Endothelial cell of umbilical vein (primary cell): ENCODE results near the gene VPS35L. TPM values are rescaled to one million over a fixed set of nuclear protein-coding genes. Genes with fewer than 3 reads are reported as not detected.

Source experiments
- BruUV-seq: library from RNA; stranded (reverse); fragments of 400-500 nt; replicated peaks from 2 replicates; lab custom pipeline; 2021; lab: Mats Ljungman, UMichigan
- CTCF ChIA-PET: fragments of 300-600, 350-600 bp; sonication (Branson Sonifier 250); formaldehyde crosslinking; loops from one replicate; lab custom pipeline; 2021; ENCODE audit warnings: antibody characterized with exemption, inconsistent platforms; lab: Charles Lee
- POLR2A ChIA-PET: fragments of 300-600, 350-600 bp; sonication (Branson Sonifier 250); formaldehyde crosslinking; loops from one replicate; lab custom pipeline; 2021; ENCODE audit warnings: antibody characterized with exemption, inconsistent platforms; lab: Charles Lee
- DNase-seq: peaks from one replicate; pipeline ENCODE4 v3.0.0-alpha.2; 2011; ENCODE audit warnings: low read depth, low spot score
- FAIRE-seq: peaks from 2 replicates; lab custom pipeline; 2011; peaks lifted over from hg19 to GRCh38; lab: Jason Lieb, UNC
- H2AFZ ChIP-seq: 2 replicates; pipeline ENCODE4 v1.6.0; 2012; ENCODE audit warnings: low read depth, low read length, control low read depth, inconsistent platforms
- H3K27ac ChIP-seq: 2 replicates; pipeline ENCODE4 v1.5.1; 2011; ENCODE audit warnings: low read depth, mild to moderate bottlenecking, control low read depth, low read length, moderate library complexity; ENCODE audit not compliant: insufficient read depth
- H3K27me3 ChIP-seq, 2 experiments: 2 replicates each; pipeline versions ENCODE4 v1.6.0 to v1.6.1; 2011; ENCODE audit warnings: low read length in 2 of 2, mixed read lengths in 1 of 2; ENCODE audit not compliant: control insufficient read depth in 2 of 2, insufficient read depth in 2 of 2
- H3K36me3 ChIP-seq, 2 experiments: 2 replicates in 1 of 2; 3 replicates in 1 of 2; pipeline ENCODE4 v1.5.1; 2011; ENCODE audit warnings: low read length in 2 of 2, mild to moderate bottlenecking in 1 of 2, moderate library complexity in 1 of 2; ENCODE audit not compliant: control insufficient read depth in 2 of 2, insufficient read depth in 2 of 2; ENCODE audit errors: extremely low read depth in 1 of 2
- H3K4me1 ChIP-seq: 3 replicates; pipeline ENCODE4 v1.5.1; 2011; ENCODE audit warnings: mild to moderate bottlenecking, low read length; ENCODE audit not compliant: control insufficient read depth, insufficient read depth; ENCODE audit errors: extremely low read depth
- H3K4me2 ChIP-seq: 2 replicates; pipeline ENCODE4 v1.6.1; 2011; ENCODE audit warnings: low read length, control low read depth, mixed read lengths; ENCODE audit not compliant: insufficient read depth
- H3K4me3 ChIP-seq, 3 experiments: fragments of 200-600 bp in 1 of 3; sonication (generic), shearing (Covaris generic) in 1 of 3; replicated peaks in 1 of 3; 2 replicates each; pipeline ENCODE4 v1.5.1; 2011 to 2016; ENCODE audit warnings: control low read depth in 3 of 3, low read length in 3 of 3, mild to moderate bottlenecking in 2 of 3, inconsistent platforms in 1 of 3, low read depth in 1 of 3, moderate library complexity in 1 of 3; ENCODE audit not compliant: insufficient read depth in 1 of 3
- H3K79me2 ChIP-seq: 2 replicates; pipeline ENCODE4 v1.6.0; 2012; ENCODE audit warnings: low read length, inconsistent platforms; ENCODE audit not compliant: control insufficient read depth, insufficient read depth
- H3K9ac ChIP-seq: replicated peaks from 2 replicates; pipeline ENCODE3; 2011; ENCODE audit warnings: low read length, control low read depth; ENCODE audit not compliant: insufficient read depth; ENCODE audit errors: extremely low read depth
- H3K9me1 ChIP-seq: replicated peaks from 3 replicates; pipeline ENCODE4 v1.6.0; 2011; ENCODE audit warnings: mild to moderate bottlenecking, low read length; ENCODE audit not compliant: control insufficient read depth, insufficient read depth; ENCODE audit errors: extremely low read depth
- H3K9me3 ChIP-seq: replicated peaks from 2 replicates; pipeline ENCODE4 v1.5.1; 2012; ENCODE audit warnings: low read length, inconsistent platforms; ENCODE audit not compliant: control insufficient read depth, insufficient read depth
- H4K20me1 ChIP-seq: replicated peaks from 2 replicates; pipeline ENCODE3; 2011; ENCODE audit warnings: mild to moderate bottlenecking, low read length; ENCODE audit not compliant: control insufficient read depth, insufficient read depth; ENCODE audit errors: extremely low read depth
- EZH2 ChIP-seq: IDR thresholded peaks from 2 replicates; pipeline ENCODE4 v1.6.1; 2012; ENCODE audit warnings: borderline replicate concordance, low read depth, mild to moderate bottlenecking, moderate library complexity, low read length, inconsistent platforms; ENCODE audit not compliant: severe bottlenecking
- MYC ChIP-seq: IDR thresholded peaks from one replicate; pipeline ENCODE4 v1.6.1; 2011; ENCODE audit warnings: mild to moderate bottlenecking, low read depth, low read length
- POLR2A ChIP-seq: IDR thresholded peaks from 2 replicates; pipeline ENCODE4 v1.6.1; 2012; ENCODE audit warnings: low read depth, mild to moderate bottlenecking, control low read depth, low read length
- POLR2AphosphoS5 ChIP-seq: IDR thresholded peaks from 2 replicates; pipeline ENCODE4 v1.6.1; 2012; ENCODE audit warnings: low read depth, mild to moderate bottlenecking, control low read depth, low read length, moderate library complexity; ENCODE audit not compliant: insufficient read depth
- dilution Hi-C: fragments of 300-500 bp; cut with MboI; formaldehyde crosslinking; loops from one replicate; pipeline ENCODE4 v1.15.0; 2019; ENCODE audit warnings: low sequenced_read_pairs; ENCODE audit not compliant: extremely low pct_ligation_motif_present
- intact Hi-C: fragments of 100-400 bp; cut with micrococcal nuclease; formaldehyde crosslinking; loops from one replicate; pipeline ENCODE4 v1.10.0; 2022
- polyA plus RNA-seq, 4 experiments: library from polyadenylated mRNA; depleted of rRNA in 3 of 4; stranded (reverse) in 3 of 4; unstranded in 1 of 4; fragments of >200 nt; gene quantifications; 2 replicates each; pipeline versions ENCODE4 v1.2.1 to v1.2.3, GENCODE V29; 2011 to 2012; ENCODE audit warnings: missing spikeins in 1 of 4
- total RNA-seq: library from RNA; stranded (reverse); gene quantifications from 2 replicates; pipeline ENCODE4 v1.2.3, GENCODE V29; 2021
- TF ChIP-seq, protein P1 (sequence below), 2 donors: IDR thresholded peaks; 1 replicate in 1 of 2; 2 replicates in 1 of 2; pipeline ENCODE4 v1.5.1; 2011; ENCODE audit warnings: low read length in 2 of 2, mild to moderate bottlenecking in 2 of 2, moderate library complexity in 2 of 2, control low read depth in 1 of 2, inconsistent platforms in 1 of 2, low read depth in 1 of 2; ENCODE audit not compliant: insufficient read depth in 1 of 2; ENCODE audit errors: extremely low read depth in 1 of 2
- TF ChIP-seq, protein P2 (sequence below): IDR thresholded peaks from 2 replicates; pipeline ENCODE4 v1.6.1; 2011; ENCODE audit not compliant: insufficient read depth, insufficient read length

The VPS35L gene
- total and polyA plus RNA-seq, 2 donors (not counting 3 experiments of a cell fraction or from before 2014, with no cell fraction given): 49.1 to 91.1 TPM

DNA sequence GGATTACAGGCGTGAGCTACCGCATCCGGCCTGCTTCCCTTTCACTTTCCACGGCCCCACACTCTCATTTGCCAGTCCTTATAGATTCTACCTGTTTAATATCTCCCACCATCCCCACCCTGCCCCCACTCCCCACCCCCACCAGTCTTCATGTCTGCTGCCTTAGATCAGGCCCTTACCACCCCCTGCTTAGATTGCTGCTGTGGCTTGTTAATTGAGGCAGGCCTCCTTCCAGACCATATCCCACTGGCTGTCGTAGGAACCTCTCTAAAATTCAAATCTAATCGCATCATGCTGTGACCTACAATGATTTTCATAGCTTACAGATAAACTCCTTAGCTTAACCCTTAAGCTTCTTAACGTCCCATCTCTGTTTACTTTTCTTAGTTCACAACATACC is 167.5 kb downstream of the VPS35L start:
- H3K4me3 ChIP-seq: no peak overlapping the region
- no peak overlapping the region for H2AFZ ChIP-seq
- H3K4me2 ChIP-seq: no peak overlapping the region
- no peak overlapping the region for H3K27ac ChIP-seq
- H4K20me1 ChIP-seq: no peaks in the 10 kb centered on the region
- no TSS peak for BruUV-seq
- no peak for FAIRE-seq
- ChIA-PET CTCF (interaction anchor here (1.7 to 2.2 kb wide), 2 partner anchors 27 to 161 kb away, joined by 3 to 5 read pairs; partner anchors contain the start of gene GPRC5B), POLR2A (no interaction called here)
- intact Hi-C loops (no loop called here), dilution Hi-C loops (no loop called here)
- peaks cover 5% of the 10 kb centered on the region for H3K79me2 ChIP-seq
- H3K9ac ChIP-seq: no peak overlapping the region
- peaks cover 7% of the 10 kb centered on the region for H3K4me1 ChIP-seq
- DNase-seq: no peak
- TF ChIP-seq, protein P1, sequence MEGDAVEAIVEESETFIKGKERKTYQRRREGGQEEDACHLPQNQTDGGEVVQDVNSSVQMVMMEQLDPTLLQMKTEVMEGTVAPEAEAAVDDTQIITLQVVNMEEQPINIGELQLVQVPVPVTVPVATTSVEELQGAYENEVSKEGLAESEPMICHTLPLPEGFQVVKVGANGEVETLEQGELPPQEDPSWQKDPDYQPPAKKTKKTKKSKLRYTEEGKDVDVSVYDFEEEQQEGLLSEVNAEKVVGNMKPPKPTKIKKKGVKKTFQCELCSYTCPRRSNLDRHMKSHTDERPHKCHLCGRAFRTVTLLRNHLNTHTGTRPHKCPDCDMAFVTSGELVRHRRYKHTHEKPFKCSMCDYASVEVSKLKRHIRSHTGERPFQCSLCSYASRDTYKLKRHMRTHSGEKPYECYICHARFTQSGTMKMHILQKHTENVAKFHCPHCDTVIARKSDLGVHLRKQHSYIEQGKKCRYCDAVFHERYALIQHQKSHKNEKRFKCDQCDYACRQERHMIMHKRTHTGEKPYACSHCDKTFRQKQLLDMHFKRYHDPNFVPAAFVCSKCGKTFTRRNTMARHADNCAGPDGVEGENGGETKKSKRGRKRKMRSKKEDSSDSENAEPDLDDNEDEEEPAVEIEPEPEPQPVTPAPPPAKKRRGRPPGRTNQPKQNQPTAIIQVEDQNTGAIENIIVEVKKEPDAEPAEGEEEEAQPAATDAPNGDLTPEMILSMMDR (IDR thresholded peaks at IDR 0.05; ENCODE audit: extremely low read depth in 1 of 2, insufficient read depth in 1 of 2, low read depth in 1 of 2, low read length in 2 of 2): no peak
- TF ChIP-seq EZH2 (no peak), POLR2AphosphoS5 (no peak), POLR2A (no peak)
- no peaks in the 10 kb centered on the region for H3K9me1 ChIP-seq
- H3K36me3 ChIP-seq: no peaks in the 10 kb centered on the region
- H3K9me3 ChIP-seq: no peaks in the 10 kb centered on the region
- no peaks in the 10 kb centered on the region for H3K27me3 ChIP-seq

DNA sequence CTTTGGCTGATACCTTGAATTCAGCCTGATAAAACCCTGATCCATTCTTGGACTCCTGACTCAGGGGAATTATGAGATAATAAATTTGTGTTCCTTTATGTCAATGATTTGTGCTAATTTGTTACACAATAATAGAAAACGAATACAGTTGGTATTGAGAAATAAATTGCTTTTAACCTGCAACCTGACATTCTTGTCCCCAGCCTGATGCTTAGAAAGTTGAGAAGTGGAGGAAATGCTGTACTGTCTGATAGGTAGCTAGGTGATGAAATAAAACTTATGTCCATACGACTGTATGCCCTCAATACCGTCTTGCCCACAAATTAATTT is 173.1 kb downstream of the VPS35L start:
- Histone ChIP-seq H2AFZ (no peak overlapping the region), H3K4me1 (no peaks in the 10 kb centered on the region), H3K79me2 (no peaks in the 10 kb centered on the region), H4K20me1 (no peaks in the 10 kb centered on the region), H3K27me3 (no peaks in the 10 kb centered on the region), H3K4me3 (no peak overlapping the region), H3K9me1 (no peaks in the 10 kb centered on the region), H3K4me2 (no peak overlapping the region), H3K9ac (no peak overlapping the region), H3K27ac (no peak overlapping the region), H3K36me3 (no peaks in the 10 kb centered on the region), H3K9me3 (no peaks in the 10 kb centered on the region)
- intact Hi-C loops: no loop called here
- DNase-seq (no peak), FAIRE-seq (peak; percentile 31)
- ChIA-PET POLR2A (no interaction called here), CTCF (no interaction called here)
- TF ChIP-seq MYC (no peak), EZH2 (no peak)
- TF ChIP-seq, protein P2, sequence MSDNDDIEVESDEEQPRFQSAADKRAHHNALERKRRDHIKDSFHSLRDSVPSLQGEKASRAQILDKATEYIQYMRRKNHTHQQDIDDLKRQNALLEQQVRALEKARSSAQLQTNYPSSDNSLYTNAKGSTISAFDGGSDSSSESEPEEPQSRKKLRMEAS: no peak
- no TSS peak for BruUV-seq
- dilution Hi-C loops: no loop called here
